ENCODE data around the gene N4BP2L2. TPM values are rescaled to one million over a fixed set of nuclear protein-coding genes. Genes with fewer than 3 reads are reported as not detected.
"Not testable (repeated sequence)": the region's sequence is repeated elsewhere in the genome, so short reads cannot be mapped to it uniquely, and the experiment has no call there.

Gene N4BP2L2
- total RNA-seq = 10 to 100 TPM; 81.1 to 82.3 TPM

GRCh38 chr13:32538621-32539246 is at the start of gene N4BP2L2:
Gene N4BP2L2, minus strand, starts transcription at chr13:32538795. Its CDS starts 1,768 bp downstream, at chr13:32537027.
- H3K27ac Mint-ChIP-seq = peak within 1 kb of the TSS; percentile 99
- DNase-seq = peak; percentile 96
- CTCF ChIA-PET = interaction anchor here (0.8 to 4.0 kb wide), 8 partner anchors 32 to 628 kb away, joined by 3 to 14 read pairs (median 4); partner anchors contain the start of genes BRCA2, N4BP2L1, PDS5B and ZAR1L
- H3K4me3 Mint-ChIP-seq = peak within 1 kb of the TSS; percentile 97
- peaks cover 37% of the 10 kb centered on the region for H3K4me1 Mint-ChIP-seq (ENCODE audit: low read depth)
- intact Hi-C loops (cut with micrococcal nuclease) = loop anchor here (1.0 to 5.0 kb wide), 13 partner anchors 48 to 1376 kb away; partner anchors contain the start of genes BRCA2, FRY, HSPH1 and N4BP2L1
- H3K9me3 Mint-ChIP-seq = no peaks in the 10 kb centered on the region
- no peaks in the 10 kb centered on the region for H3K27me3 Mint-ChIP-seq (ENCODE audit: low read depth)
- H3K36me3 Mint-ChIP-seq (ENCODE audit: low read depth) = peaks cover 38% of the 10 kb centered on the region

GRCh38 chr13:32587811-32588170 is 49.2 kb upstream of the N4BP2L2 start:
- peaks cover 49% of the 10 kb centered on the region for H3K4me1 Mint-ChIP-seq (ENCODE audit: low read depth)
- H3K36me3 Mint-ChIP-seq (ENCODE audit: low read depth) = peaks cover 4% of the 10 kb centered on the region
- no peaks in the 10 kb centered on the region for H3K9me3 Mint-ChIP-seq
- intact Hi-C loops (cut with micrococcal nuclease) = loop anchor here (10.0 kb wide), 2 partner anchors 1137 to 1227 kb away; partner anchors contain the start of gene RFC3
- H3K27ac Mint-ChIP-seq = peak overlapping the region; percentile 91
- DNase-seq = no peak
- no peaks in the 10 kb centered on the region for H3K27me3 Mint-ChIP-seq (ENCODE audit: low read depth)
- CTCF ChIA-PET = interaction anchor here (0.6 to 4.0 kb wide), 20 partner anchors 13 to 955 kb away, joined by 3 to 38 read pairs (median 3); no protein-coding TSS in a partner anchor
- H3K4me3 Mint-ChIP-seq = peak overlapping the region; percentile 95

- Mint-ChIP-seq H3K36me3 (ENCODE audit: low read depth) (peaks cover 4% of the 10 kb centered on the region), H3K9me3 (no peaks in the 10 kb centered on the region), H3K27me3 (ENCODE audit: low read depth) (no peaks in the 10 kb centered on the region), H3K4me3 (peak overlapping the region; percentile 95), H3K4me1 (ENCODE audit: low read depth) (peaks cover 44% of the 10 kb centered on the region), H3K27ac (peak overlapping the region; percentile 91)
- peak; percentile 71 for DNase-seq
- intact Hi-C loops (cut with micrococcal nuclease) = loop anchor here (10.0 kb wide), 2 partner anchors 1138 to 1228 kb away; partner anchors contain the start of gene RFC3
- CTCF ChIA-PET = interaction anchor here (0.6 to 4.0 kb wide), 16 partner anchors 14 to 956 kb away, joined by 3 to 38 read pairs (median 3); no protein-coding TSS in a partner anchor
Measured at GRCh38 chr13:32587011-32587810, 48.6 kb upstream of the N4BP2L2 start.

- peaks cover 36% of the 10 kb centered on the region for H3K4me1 Mint-ChIP-seq (ENCODE audit: low read depth)
- CTCF ChIA-PET = interaction anchor here (0.6 to 4.0 kb wide), 31 partner anchors 14 to 1284 kb away, joined by 3 to 38 read pairs (median 4); partner anchors contain the start of genes N4BP2L1 and N4BP2L2
- intact Hi-C loops (cut with micrococcal nuclease) = loop anchor here (1.0 to 10.0 kb wide), 13 partner anchors 48 to 1229 kb away; partner anchors contain the start of genes BRCA2, N4BP2L1, N4BP2L2 and RFC3
- peaks cover 4% of the 10 kb centered on the region for H3K36me3 Mint-ChIP-seq (ENCODE audit: low read depth)
- no peaks in the 10 kb centered on the region for H3K9me3 Mint-ChIP-seq
- H3K27ac Mint-ChIP-seq = peak within 1 kb of the TSS; percentile 91
- no peaks in the 10 kb centered on the region for H3K27me3 Mint-ChIP-seq (ENCODE audit: low read depth)
- peak within 1 kb of the TSS; percentile 95 for H3K4me3 Mint-ChIP-seq
- peak; percentile 95 for DNase-seq
Measured at GRCh38 chr13:32586080-32586900, 47.7 kb upstream of the N4BP2L2 start, which contains the start of gene PDS5B. Gene PDS5B, plus strand, starts transcription at chr13:32586452. Its CDS starts 62,321 bp downstream, at chr13:32648773.

- Mint-ChIP-seq H3K27ac (peak overlapping the region; percentile 44), H3K4me3 (peak overlapping the region; percentile 81), H3K36me3 (ENCODE audit: low read depth) (peaks cover 4% of the 10 kb centered on the region), H3K4me1 (ENCODE audit: low read depth) (peaks cover 33% of the 10 kb centered on the region), H3K9me3 (no peaks in the 10 kb centered on the region), H3K27me3 (ENCODE audit: low read depth) (no peaks in the 10 kb centered on the region)
- intact Hi-C loops (cut with micrococcal nuclease) = loop anchor here (1.0 to 10.0 kb wide), 13 partner anchors 47 to 1229 kb away; partner anchors contain the start of genes BRCA2, N4BP2L1, N4BP2L2 and RFC3
- DNase-seq = no peak
- CTCF ChIA-PET = interaction anchor here (0.6 to 2.2 kb wide), 27 partner anchors 15 to 1284 kb away, joined by 3 to 17 read pairs (median 4); partner anchors contain the start of genes N4BP2L1 and N4BP2L2
Measured at GRCh38 chr13:32585550-32586079, 47.0 kb upstream of the N4BP2L2 start.

- no peak for DNase-seq
- Mint-ChIP-seq H3K4me3 (no peak overlapping the region), H3K27ac (no peak overlapping the region), H3K9me3 (peaks cover 7% of the 10 kb centered on the region), H3K4me1 (ENCODE audit: low read depth) (peaks cover 13% of the 10 kb centered on the region), H3K36me3 (ENCODE audit: low read depth) (peaks cover 4% of the 10 kb centered on the region), H3K27me3 (ENCODE audit: low read depth) (no peaks in the 10 kb centered on the region)
- intact Hi-C loops (cut with micrococcal nuclease) = loop anchor here (10.0 kb wide), 2 partner anchors 1142 to 1232 kb away; partner anchors contain the start of gene RFC3
- CTCF ChIA-PET = interaction anchor here (0.8 to 2.7 kb wide), 4 partner anchors 59 to 201 kb away, joined by 3 to 10 read pairs (median 7); no protein-coding TSS in a partner anchor
Measured at GRCh38 chr13:32582991-32583390, 44.4 kb upstream of the N4BP2L2 start.

DNA sequence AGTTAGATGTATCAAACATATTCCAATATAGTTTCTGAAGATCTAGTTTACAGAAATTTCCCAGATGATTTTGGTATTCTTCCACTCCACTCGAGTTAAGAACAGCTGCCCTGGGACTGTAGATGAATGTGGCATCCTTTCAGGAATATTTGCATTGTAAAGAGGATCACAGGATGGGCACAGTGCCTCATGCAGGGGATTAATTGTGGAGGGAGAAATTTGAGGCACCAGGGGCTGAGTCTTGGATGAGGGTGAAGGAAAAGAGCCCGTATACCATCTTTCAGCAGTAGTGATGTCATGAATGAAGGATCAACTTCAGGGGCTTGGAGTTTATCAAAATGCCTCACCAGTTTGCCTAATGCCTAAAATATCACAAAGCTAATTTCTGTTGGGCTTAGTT is 43.7 kb upstream of the N4BP2L2 start:
- H3K9me3 Mint-ChIP-seq = peaks cover 13% of the 10 kb centered on the region
- no peak overlapping the region for H3K27ac Mint-ChIP-seq
- H3K4me1 Mint-ChIP-seq (ENCODE audit: low read depth) = peaks cover 9% of the 10 kb centered on the region
- no peaks in the 10 kb centered on the region for H3K27me3 Mint-ChIP-seq (ENCODE audit: low read depth)
- CTCF ChIA-PET = interaction anchor here (0.8 to 2.7 kb wide), 8 partner anchors 11 to 200 kb away, joined by 3 to 10 read pairs (median 4); no protein-coding TSS in a partner anchor
- no peak overlapping the region for H3K4me3 Mint-ChIP-seq
- DNase-seq = no peak
- peaks cover under 1% of the 10 kb centered on the region for H3K36me3 Mint-ChIP-seq (ENCODE audit: low read depth)
- intact Hi-C loops (cut with micrococcal nuclease) = loop anchor here (10.0 kb wide), 2 partner anchors 1143 to 1233 kb away; partner anchors contain the start of gene RFC3

DNA sequence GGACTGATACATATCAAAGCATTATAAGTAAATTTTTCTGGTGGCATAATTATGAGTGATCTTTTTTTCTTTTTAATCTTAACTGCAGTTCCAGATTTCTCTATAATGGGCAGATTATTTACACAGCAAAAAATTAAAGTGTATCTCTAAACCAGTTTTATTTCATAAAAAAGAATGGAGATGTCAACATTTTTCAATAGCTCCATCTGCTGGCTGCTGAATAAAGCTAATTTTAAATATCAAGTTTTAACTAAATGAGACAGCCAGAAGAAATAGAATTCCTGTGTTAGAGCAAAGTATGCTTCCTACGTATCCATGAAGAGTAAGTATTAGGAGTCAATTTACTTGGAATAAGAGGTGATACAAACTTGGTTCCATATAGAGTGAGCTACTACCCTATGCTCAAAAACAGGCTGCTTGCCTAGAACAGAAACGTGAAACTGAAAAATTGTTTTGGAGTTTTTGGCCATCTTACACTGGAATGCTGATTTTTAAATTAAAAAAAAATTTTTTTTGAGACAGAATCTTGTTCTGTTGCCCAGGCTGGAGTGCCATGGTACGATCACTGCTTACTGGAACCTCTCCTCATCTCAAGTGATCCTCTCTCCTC is 42.7 kb upstream of the N4BP2L2 start:
- no peak for DNase-seq
- CTCF ChIA-PET = interaction anchor here (0.7 to 2.7 kb wide), 32 partner anchors 9 to 962 kb away, joined by 3 to 14 read pairs (median 4); partner anchors contain the start of genes BRCA2, N4BP2L2 and ZAR1L
- peaks cover 20% of the 10 kb centered on the region for H3K9me3 Mint-ChIP-seq

GRCh38 chr13:32577032-32577431 is 38.4 kb upstream of the N4BP2L2 start:
- intact Hi-C loops (cut with micrococcal nuclease) = no loop called here
- Mint-ChIP-seq H3K4me1 (ENCODE audit: low read depth) (no peaks in the 10 kb centered on the region), H3K9me3 (peaks cover 22% of the 10 kb centered on the region), H3K27me3 (ENCODE audit: low read depth) (no peaks in the 10 kb centered on the region), H3K4me3 (no peak overlapping the region), H3K27ac (no peak overlapping the region), H3K36me3 (ENCODE audit: low read depth) (peaks cover 3% of the 10 kb centered on the region)
- CTCF ChIA-PET = no interaction called here
- DNase-seq = no peak

More for the DNA sequence above, 42.7 kb upstream of the N4BP2L2 start:
- H3K4me1 Mint-ChIP-seq (ENCODE audit: low read depth) = peaks cover 9% of the 10 kb centered on the region
- intact Hi-C loops (cut with micrococcal nuclease) = loop anchor here (1.0 to 10.0 kb wide), 9 partner anchors 114 to 1234 kb away; partner anchors contain the start of gene RFC3
- H3K4me3 Mint-ChIP-seq = no peak overlapping the region
- no peaks in the 10 kb centered on the region for H3K27me3 Mint-ChIP-seq (ENCODE audit: low read depth)
- peaks cover 3% of the 10 kb centered on the region for H3K36me3 Mint-ChIP-seq (ENCODE audit: low read depth)
- H3K27ac Mint-ChIP-seq = no peak overlapping the region

DNA sequence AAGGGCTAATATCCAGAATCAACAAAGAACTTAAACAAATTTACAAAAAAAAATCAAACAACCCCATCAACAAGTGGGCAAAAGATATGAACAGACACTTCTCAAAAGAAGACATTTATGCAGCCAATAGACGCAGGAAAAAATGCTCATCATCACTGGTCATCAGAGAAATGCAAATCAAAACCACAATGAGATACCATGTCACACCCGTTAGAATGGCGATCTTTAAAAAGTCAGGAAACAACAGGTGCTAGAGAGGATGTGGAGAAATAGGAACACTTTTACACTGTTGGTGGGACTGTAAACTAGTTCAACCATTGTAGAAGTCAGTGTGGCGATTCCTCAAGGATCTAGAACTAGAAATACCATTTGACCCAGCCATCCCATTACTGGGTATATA is 37.1 kb upstream of the N4BP2L2 start:
- H3K4me3 Mint-ChIP-seq; H3K27me3 Mint-ChIP-seq (ENCODE audit: low read depth); H3K27ac Mint-ChIP-seq; intact Hi-C loops (cut with micrococcal nuclease); H3K4me1 Mint-ChIP-seq (ENCODE audit: low read depth); H3K36me3 Mint-ChIP-seq (ENCODE audit: low read depth); DNase-seq: not testable (repeated sequence)
- CTCF ChIA-PET = interaction anchor here (0.6 kb wide), 1 partner anchor 645 kb away, joined by 3 read pairs; no protein-coding TSS in a partner anchor
- H3K9me3 Mint-ChIP-seq = peaks cover 22% of the 10 kb centered on the region
